Activated B cell treated with CpG ODN at 0.5 μM for 24 hours (primary cell): ENCODE data around the gene TFAM. TPM values are rescaled to one million over a fixed set of nuclear protein-coding genes. Genes with fewer than 3 reads are reported as not detected.

Source experiments
- ATAC-seq: fragments of 200-7000 bp; cut with Tn5 transposase; one replicate; pipeline ENCODE4 v1.10.0; 2021; ENCODE audit warnings: low read depth, mild to moderate bottlenecking, moderate library complexity
- CTCF ChIA-PET: fragments of 350-600 bp; sonication (Branson Sonifier 250); formaldehyde crosslinking; loops from one replicate; lab custom pipeline; 2021; ENCODE audit warnings: antibody characterized with exemption; lab: Charles Lee
- POLR2A ChIA-PET: fragments of 350-600 bp; sonication (Branson Sonifier 250); formaldehyde crosslinking; loops from one replicate; lab custom pipeline; 2021; ENCODE audit warnings: antibody characterized with exemption; lab: Charles Lee
- DNase-seq: peaks from one replicate; pipeline ENCODE4 v3.0.0; 2022
- H3K27ac Mint-ChIP-seq: one replicate; pipeline ENCODE4 v1.8.0; 2020; ENCODE audit warnings: mixed read lengths
- H3K27me3 Mint-ChIP-seq: one replicate; pipeline ENCODE4 v1.8.0; 2021; ENCODE audit warnings: mixed read lengths
- H3K36me3 Mint-ChIP-seq: one replicate; pipeline ENCODE4 v1.8.0; 2021; ENCODE audit warnings: low read depth, mixed read lengths
- H3K4me1 Mint-ChIP-seq: one replicate; pipeline ENCODE4 v1.8.0; 2021; ENCODE audit warnings: mixed read lengths
- H3K4me3 Mint-ChIP-seq: one replicate; pipeline ENCODE4 v1.8.0; 2020; ENCODE audit warnings: mild to moderate bottlenecking, mixed read lengths
- H3K9me3 Mint-ChIP-seq: one replicate; pipeline ENCODE4 v1.8.0; 2020; ENCODE audit warnings: mixed read lengths
- intact Hi-C: fragments of 100-400 bp; cut with micrococcal nuclease; formaldehyde crosslinking; loops from one replicate; pipeline ENCODE4 v1.15.1; 2024
- total RNA-seq: library from RNA; stranded (reverse); gene quantifications from 2 replicates; pipeline ENCODE4 v1.2.3, GENCODE V29; 2022
- TF ChIP-seq, protein P1 (sequence below): fragments of 200-600 bp; IDR thresholded peaks from one replicate; pipeline ENCODE4 v1.8.0; 2022; ENCODE audit warnings: antibody characterized with exemption, mild to moderate bottlenecking

The TFAM gene
- total RNA-seq, 1 donor from 2014 or later = 60.2 TPM

DNA sequence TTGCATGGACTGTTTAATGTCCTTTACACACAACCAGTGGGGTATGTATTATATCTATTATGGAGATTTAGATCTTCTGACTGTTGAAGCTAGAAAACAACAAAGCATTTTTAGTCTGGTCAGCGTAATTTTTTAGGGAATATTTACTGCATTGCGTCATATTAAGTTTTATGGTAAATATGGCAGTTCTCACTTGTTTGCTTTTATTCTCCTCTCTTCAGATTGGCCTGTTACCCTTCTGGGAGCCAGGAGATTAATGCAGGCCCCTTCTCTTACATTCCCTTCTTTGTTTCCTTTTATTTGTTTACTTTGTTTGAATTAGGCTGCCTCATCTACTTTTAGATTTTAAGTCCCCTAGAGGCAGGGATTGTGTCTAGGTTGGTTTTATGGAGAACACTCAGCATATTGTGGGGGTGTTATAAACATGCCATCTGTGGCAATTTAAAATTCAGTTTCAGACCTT lies 36.6 kb upstream of the TFAM start:
- no peak for DNase-seq
- ChIA-PET CTCF (interaction anchor here (1.6 kb wide), 1 partner anchor 36 kb away, joined by 5 read pairs; the partner anchor contains the start of gene TFAM), POLR2A (interaction anchor here (4.4 kb wide), 1 partner anchor 13 kb away, joined by 16 read pairs; the partner anchor contains the start of gene UBE2D1)
- intact Hi-C loops = no loop called here
- H3K27me3 Mint-ChIP-seq = no peaks in the 10 kb centered on the region
- no peaks in the 10 kb centered on the region for H3K9me3 Mint-ChIP-seq
- ATAC-seq = no peak
- H3K27ac Mint-ChIP-seq = no peak overlapping the region
- H3K4me3 Mint-ChIP-seq = no peak overlapping the region
- H3K4me1 Mint-ChIP-seq = peaks cover 55% of the 10 kb centered on the region
- TF ChIP-seq, protein P1, sequence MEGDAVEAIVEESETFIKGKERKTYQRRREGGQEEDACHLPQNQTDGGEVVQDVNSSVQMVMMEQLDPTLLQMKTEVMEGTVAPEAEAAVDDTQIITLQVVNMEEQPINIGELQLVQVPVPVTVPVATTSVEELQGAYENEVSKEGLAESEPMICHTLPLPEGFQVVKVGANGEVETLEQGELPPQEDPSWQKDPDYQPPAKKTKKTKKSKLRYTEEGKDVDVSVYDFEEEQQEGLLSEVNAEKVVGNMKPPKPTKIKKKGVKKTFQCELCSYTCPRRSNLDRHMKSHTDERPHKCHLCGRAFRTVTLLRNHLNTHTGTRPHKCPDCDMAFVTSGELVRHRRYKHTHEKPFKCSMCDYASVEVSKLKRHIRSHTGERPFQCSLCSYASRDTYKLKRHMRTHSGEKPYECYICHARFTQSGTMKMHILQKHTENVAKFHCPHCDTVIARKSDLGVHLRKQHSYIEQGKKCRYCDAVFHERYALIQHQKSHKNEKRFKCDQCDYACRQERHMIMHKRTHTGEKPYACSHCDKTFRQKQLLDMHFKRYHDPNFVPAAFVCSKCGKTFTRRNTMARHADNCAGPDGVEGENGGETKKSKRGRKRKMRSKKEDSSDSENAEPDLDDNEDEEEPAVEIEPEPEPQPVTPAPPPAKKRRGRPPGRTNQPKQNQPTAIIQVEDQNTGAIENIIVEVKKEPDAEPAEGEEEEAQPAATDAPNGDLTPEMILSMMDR = no peak
- H3K36me3 Mint-ChIP-seq = peaks cover 5% of the 10 kb centered on the region

DNA sequence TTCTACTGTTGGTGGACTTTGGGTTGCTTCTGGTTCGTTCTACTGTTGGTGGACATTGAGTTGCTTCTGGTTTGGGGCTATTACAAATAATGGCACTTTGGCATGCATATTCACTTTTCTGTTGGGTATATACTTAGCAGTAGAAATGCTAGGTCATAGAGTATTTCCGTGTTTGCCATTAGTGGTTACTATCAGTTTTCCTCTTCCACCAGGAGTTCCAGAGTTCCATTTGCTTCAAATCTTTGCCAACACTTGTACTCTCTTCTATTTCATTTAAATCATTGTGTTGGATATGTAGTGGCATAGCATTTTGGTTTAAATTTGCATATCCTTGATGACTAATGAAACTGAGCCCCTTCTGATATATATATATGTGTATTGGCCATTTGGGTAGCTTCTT lies 35.2 kb upstream of the TFAM start:
- Mint-ChIP-seq H3K27ac (peak overlapping the region; percentile 32), H3K27me3 (no peaks in the 10 kb centered on the region), H3K4me1 (peaks cover 55% of the 10 kb centered on the region), H3K9me3 (no peaks in the 10 kb centered on the region), H3K36me3 (peaks cover 5% of the 10 kb centered on the region), H3K4me3 (no peak overlapping the region)
- DNase-seq (no peak), ATAC-seq (no peak)
- POLR2A ChIA-PET = interaction anchor here (4.4 kb wide), 1 partner anchor 15 kb away, joined by 16 read pairs; the partner anchor contains the start of gene UBE2D1
- CTCF ChIA-PET = no interaction called here
- TF ChIP-seq, protein P1 = no peak
- intact Hi-C loops = no loop called here

DNA sequence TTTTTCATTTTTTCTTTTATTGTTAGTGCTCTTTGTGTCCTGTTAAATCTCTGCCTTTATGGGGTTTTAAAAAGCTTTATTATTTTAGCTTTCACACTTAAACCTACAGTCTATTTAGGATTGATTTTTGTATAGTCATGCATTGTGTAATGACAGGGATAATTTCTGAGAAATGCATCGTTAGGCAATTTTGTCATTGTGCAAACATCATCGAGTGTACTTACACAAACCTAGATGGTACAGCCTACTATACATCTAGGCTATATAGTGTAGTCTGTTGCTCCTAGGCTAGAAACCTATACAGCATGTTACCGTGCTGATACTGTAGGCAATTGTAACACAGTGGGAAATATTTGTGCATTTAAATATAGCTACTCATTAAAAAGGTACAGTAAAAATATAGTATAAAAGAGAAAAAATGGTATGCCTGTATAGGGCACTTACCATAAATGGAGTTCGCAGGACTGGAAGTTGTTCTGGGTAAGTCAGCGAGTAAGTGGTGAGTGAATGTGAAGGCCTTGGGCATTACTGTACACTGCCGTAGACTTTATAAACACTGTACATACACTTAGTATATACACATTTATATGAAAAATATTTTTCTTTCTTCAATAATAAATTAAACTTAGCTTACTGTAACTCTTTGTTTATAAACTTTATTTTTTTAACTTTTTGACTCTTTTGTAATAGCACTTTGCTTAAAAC lies 34.4 kb upstream of the TFAM start:
- POLR2A ChIA-PET = interaction anchor here (4.4 kb wide), 1 partner anchor 15 kb away, joined by 16 read pairs; the partner anchor contains the start of gene UBE2D1
- ATAC-seq (no peak), DNase-seq (no peak)
- Mint-ChIP-seq H3K27ac (no peak overlapping the region), H3K36me3 (peaks cover 5% of the 10 kb centered on the region), H3K9me3 (no peaks in the 10 kb centered on the region), H3K4me3 (no peak overlapping the region), H3K4me1 (peaks cover 60% of the 10 kb centered on the region), H3K27me3 (no peaks in the 10 kb centered on the region)
- intact Hi-C loops = no loop called here
- CTCF ChIA-PET = no interaction called here
- TF ChIP-seq, protein P1 = no peak

DNA sequence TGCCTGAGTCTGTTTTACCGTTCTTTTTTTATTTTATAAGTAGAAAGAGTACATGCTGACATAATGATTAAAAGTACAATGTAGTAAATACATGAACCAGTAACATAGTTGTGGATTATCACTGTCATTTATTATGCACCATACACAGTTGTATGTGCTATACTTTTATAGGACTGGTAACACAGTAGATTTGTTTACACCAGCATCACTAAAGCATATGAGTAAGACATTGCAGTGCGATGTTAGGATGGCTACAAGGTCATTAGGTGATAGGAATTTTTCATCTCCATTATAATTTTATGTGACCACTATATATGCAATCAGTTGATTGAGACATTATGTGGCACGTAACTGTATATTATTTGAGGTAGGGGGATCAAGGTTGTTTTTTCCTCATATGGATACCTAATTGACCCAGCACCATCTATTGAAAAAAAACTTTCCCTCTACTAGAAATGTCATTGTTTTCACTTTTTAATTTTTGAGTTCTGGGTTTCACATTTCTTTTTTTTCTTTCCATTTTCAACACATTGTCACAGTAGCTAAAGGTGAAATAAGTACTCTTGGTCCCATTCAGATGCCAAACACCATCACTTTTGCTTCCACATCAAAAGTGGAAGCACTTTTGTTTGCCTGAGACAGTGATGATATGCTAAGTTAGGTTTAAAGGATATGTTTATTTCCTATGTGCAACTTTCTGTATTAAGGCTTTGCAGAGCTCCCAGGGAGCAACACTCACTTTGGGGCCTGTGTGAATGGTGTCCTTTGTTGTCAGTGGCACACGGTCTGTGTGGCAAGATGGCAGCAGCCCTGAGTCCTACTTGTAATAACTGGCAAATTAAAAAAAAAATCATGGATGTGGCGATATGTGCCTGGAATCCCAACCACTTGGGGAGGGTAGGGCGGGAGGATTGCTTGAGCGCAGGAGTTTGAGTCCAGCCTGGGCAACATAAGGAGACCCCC lies 33.3 kb upstream of the TFAM start:
- TF ChIP-seq, protein P1 = no peak
- ChIA-PET CTCF (no interaction called here), POLR2A (no interaction called here)
- Mint-ChIP-seq H3K4me3 (no peak overlapping the region), H3K27me3 (no peaks in the 10 kb centered on the region), H3K4me1 (peaks cover 58% of the 10 kb centered on the region), H3K9me3 (no peaks in the 10 kb centered on the region), H3K27ac (no peak overlapping the region), H3K36me3 (no peaks in the 10 kb centered on the region)
- DNase-seq (no peak), ATAC-seq (no peak)
- intact Hi-C loops = no loop called here
